ENCODE measurements around the gene YARS1.

The YARS1 gene

DNA sequence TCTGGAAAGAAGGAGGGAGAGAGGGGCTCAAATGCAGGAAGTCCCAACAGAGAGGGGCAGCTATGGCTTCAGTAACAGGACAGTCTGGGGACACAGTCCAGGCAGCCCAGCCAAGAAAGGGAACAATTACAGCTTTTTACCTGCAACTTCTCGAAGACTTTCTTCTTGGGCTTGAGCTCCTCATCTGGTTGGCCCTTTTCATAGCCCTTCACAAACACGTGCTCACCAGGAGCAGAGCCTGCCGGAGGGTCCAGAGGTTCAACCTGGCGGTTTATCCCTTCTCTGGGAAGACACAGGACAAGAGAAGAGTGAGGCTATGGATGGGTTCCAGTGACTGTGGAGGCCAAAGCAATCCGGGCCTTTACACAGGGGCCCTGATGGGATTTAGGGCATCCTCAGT is 37.9 kb downstream of the YARS1 start:
- DNase-seq (ENCODE audit: low spot score) = no peak

DNA sequence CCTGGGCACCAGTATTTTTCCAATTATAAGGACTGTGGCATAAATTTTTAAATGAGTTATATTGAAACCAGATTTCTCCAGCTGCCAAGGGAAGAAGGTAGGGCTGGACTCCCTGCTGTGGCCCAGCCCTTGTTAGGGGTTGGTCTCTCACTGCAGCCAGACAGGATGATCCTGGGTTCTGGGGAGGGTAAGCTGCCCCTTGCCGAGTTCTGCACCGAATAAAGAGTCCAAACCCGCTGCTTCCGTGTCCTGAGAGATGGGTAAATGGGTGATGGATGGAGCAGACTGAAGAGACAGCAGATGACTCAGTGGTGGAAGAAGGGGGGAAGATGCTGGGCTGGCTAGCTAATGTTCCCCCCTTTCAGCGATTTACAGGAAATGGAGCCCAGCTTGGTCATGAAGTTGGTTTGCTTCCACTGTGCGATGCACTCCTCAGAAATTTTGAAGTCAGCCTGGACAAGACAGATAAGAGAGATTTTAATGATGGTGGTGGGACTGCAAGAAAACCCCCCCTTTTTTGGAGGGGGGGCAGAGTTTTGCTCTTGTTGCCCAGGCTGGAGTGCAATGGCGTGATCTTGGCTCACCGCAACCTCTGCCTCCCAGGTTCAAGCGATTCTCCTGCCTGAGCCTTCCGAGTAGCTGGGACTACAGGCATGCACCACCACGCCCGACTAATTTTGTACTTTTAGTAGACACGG is 41.4 kb downstream of the YARS1 start:
- DNase-seq (ENCODE audit: low spot score) = no peak

DNA sequence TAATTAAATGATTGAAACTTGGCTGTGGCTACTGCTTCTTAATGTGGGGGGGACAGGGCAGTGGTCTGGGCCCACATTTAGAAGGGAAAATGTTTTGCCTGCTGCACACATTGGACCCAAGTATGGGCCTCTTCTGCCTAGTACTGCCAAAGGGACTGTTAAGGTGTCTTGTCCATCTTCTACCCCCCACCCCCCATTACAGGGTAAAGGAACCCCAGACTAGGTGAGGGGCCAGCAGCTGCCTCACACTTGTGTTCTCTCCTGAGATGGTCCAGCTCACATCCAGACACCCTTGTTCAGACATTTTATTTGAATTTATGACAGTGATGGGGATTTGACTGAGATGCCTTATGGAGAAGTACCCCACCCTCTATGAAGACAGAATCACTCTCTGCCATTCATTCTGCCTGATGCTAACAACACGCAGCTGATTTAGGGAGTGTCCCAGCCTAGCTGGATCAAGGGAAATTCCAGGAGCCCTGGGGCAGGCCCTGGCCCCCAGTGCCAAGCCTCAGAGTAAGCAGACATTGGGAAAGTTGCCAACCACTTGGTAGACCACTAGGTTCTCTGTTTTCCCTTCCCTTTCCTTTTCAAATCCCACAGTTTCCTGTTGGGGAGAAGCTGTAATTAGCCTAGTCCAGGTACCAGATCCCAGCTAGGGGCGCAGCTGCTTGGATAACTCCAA is 42.1 kb downstream of the YARS1 start:
- DNase-seq (ENCODE audit: low spot score) = no peak

DNA sequence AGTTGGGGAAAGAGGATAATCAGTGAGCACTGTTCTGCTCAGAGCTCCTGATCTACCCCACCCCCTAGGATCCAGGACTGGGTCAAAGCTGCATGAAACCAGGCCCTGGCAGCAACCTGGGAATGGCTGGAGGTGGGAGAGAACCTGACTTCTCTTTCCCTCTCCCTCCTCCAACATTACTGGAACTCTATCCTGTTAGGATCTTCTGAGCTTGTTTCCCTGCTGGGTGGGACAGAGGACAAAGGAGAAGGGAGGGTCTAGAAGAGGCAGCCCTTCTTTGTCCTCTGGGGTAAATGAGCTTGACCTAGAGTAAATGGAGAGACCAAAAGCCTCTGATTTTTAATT is 42.7 kb downstream of the YARS1 start:
- no peak for DNase-seq (ENCODE audit: low spot score)

DNA sequence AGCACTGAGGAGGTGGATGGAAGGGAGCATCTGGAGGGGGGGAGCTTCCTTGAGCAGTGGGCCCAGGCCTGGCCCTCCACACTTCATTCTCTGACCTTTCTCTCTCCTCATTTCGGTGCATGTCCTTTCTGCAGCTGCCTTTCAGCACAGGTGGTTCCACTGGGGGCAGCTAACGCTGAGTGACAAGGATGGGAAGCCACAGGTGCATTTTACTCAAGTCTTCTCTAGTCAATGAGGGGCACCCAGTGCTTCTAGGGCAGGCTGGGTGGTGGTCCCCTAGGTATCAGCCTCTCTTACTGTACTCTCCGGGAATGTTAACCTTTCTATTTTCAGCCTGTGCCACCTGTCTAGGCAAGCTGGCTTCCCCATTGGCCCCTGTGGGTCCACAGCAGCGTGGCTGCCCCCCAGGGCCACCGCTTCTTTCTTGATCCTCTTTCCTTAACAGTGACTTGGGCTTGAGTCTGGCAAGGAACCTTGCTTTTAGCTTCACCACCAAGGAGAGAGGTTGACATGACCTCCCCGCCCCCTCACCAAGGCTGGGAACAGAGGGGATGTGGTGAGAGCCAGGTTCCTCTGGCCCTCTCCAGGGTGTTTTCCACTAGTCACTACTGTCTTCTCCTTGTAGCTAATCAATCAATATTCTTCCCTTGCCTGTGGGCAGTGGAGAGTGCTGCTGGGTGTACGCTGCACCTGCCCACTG is 43.2 kb downstream of the YARS1 start:
- DNase-seq (ENCODE audit: low spot score) = no peak

DNA sequence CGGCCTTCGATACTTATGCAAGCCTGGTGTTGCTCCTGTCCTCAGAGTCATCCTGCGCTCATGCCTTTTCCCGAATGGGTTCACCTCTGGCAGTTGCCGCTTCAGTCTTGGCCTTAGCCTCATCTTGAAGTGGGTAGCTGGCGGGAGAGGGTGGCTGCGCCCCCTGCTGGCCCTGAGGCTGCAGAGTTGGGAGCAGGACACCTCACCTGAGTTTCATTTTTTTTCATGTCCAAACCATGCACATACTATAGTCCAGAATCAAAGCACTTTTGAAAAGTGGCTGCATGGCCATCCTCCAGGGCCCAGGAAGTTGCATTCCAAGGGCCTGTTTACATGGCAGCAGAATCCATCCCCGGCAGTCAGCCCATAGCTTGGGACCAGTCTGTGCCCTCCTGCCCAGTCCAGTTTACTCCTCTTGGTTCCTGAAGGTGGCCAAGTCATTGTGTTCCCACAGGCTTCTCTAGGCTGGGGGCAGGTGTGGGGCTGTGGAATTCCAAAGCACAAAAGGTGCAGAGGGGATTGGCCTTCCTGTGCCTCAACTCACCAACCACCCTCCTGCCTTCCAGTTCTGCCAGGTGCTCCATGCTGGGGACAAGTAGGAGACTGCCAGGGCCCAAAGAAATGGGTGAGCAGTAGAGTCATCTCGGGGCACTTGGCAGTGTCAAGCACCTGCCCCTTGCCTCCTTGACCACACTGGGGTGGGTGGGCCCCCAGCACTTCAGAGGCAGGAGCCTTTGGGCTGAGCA is 44.0 kb downstream of the YARS1 start:
- peak; percentile 79 for DNase-seq (ENCODE audit: low spot score)

DNA sequence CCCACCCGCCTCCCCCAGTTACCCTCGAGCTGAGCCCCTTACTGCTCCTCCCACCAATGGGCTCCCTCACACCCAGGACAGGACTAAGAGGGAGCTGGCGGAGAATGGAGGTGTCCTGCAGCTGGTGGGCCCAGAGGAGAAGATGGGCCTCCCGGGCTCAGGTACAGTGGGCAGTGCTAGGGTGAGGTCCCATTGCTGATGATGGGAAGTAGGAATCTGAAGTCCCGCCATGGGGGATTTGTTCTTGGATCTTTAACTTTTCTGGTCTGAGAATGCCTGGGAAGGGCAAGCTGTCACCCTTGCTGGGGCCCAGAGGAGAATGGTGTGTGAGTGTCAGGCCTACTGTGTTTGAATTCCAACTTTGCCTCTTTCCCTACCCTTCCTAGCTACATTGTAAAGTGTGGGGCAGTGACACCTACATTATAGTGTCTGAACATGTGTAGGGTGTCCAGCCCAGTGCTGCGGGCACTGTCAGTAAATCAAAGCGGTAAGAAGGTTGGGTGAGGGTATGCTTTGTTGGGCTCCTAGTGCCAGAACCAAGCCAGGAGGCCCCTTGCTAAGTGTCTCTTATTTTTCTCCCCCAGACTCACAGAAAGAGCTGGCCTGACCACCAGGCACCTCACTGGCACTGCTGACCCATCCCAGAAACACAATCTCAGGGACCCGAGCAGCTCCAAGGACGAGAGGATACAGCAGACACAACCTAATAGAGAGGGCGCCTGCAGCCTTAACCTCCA is 44.7 kb downstream of the YARS1 start:
- no peak for DNase-seq (ENCODE audit: low spot score)

DNA sequence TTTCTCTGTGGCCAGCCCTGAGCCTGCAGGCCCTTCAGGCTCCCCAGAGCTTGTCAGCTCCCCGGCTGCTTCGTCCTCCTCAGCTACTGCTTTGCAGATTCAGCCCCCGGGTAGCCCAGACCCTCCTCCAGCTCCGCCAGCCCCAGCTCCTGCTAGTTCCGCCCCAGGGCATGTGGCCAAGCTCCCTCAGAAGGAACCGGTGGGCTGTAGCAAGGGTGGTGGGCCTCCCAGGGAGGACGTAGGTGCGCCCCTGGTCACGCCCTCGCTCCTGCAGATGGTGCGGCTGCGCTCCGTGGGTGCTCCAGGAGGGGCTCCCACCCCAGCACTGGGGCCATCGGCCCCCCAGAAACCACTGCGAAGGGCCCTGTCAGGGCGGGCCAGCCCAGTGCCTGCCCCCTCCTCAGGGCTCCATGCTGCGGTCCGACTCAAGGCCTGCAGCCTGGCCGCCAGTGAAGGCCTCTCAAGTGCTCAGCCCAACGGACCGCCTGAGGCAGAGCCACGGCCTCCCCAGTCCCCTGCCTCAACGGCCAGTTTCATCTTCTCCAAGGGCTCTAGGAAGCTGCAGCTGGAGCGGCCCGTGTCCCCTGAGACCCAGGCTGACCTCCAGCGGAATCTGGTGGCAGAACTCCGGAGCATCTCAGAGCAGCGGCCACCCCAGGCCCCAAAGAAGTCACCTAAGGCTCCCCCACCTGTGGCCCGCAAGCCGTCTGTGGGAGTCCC is 45.4 kb downstream of the YARS1 start:
- no peak for DNase-seq (ENCODE audit: low spot score)

DNA sequence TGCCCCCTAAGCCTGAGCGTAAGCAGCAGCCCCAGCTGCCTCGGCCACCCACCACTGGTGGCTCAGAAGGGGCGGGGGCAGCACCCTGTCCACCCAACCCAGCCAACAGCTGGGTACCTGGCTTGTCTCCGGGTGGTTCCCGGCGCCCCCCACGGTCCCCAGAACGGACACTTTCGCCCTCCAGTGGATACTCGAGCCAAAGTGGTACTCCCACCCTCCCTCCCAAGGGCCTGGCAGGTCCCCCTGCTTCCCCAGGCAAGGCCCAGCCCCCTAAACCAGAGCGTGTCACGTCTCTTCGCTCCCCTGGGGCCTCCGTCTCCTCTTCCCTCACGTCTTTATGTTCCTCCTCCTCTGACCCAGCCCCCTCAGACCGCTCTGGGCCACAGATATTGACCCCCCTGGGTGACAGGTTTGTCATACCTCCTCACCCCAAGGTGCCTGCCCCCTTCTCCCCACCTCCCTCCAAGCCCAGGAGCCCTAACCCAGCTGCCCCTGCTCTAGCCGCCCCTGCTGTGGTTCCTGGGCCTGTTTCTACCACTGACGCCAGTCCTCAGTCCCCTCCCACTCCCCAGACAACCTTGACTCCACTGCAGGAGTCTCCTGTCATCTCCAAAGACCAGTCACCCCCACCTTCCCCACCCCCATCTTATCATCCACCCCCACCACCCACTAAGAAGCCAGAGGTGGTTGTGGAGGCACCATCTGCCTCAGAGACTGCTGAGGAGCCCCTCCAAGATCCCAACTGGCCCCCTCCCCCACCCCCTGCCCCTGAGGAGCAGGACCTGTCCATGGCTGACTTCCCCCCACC is 46.2 kb downstream of the YARS1 start:
- DNase-seq (ENCODE audit: low spot score) = no peak

DNA sequence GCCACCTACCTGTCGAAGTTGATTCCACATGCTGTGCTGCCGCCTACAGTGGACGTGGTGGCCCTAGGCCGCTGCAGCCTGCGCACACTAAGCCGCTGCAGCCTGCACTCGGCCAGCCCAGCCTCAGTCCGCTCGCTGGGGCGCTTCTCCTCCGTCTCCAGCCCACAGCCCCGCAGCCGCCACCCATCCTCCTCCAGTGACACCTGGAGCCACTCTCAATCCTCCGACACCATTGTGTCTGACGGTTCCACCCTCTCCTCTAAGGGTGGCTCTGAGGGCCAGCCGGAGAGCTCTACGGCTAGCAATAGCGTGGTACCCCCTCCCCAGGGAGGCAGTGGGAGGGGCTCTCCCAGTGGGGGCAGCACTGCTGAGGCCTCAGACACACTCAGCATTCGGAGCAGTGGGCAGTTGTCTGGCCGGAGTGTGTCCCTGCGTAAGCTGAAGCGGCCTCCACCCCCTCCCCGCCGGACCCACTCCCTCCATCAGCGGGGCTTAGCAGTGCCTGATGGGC is 46.9 kb downstream of the YARS1 start:
- DNase-seq (ENCODE audit: low spot score) = no peak

DNA sequence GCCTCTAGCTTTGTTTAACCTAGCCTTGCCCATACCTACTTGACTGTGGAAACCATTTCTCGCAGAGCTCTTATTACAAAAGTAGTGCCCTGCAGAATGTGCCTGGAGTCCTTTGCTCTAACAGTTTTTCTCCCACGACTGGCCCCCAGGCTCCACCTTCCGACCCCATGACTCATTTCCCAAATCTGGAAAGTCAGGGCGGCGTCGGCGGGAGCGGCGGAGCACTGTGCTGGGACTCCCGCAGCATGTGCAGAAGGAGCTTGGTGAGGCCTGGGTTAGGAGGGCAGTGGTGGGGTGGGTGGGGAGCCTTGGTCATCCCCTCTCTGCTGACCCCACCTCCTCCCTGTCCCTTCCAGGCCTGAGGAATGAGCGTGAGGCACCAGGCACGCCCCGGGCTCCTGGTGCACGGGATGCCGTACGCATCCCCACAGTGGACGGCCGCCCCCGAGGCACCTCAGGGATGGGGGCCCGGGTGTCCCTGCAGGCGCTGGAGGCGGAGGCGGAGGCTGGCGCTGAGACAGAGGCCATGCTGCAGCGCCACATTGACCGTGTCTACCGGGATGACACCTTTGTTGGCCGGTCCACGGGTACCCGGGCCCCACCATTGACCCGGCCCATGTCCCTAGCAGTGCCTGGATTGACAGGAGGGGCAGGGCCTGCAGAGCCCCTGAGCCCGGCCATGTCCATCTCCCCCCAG is 47.5 kb downstream of the YARS1 start:
- DNase-seq (ENCODE audit: low spot score) = peak; percentile 81

DNA sequence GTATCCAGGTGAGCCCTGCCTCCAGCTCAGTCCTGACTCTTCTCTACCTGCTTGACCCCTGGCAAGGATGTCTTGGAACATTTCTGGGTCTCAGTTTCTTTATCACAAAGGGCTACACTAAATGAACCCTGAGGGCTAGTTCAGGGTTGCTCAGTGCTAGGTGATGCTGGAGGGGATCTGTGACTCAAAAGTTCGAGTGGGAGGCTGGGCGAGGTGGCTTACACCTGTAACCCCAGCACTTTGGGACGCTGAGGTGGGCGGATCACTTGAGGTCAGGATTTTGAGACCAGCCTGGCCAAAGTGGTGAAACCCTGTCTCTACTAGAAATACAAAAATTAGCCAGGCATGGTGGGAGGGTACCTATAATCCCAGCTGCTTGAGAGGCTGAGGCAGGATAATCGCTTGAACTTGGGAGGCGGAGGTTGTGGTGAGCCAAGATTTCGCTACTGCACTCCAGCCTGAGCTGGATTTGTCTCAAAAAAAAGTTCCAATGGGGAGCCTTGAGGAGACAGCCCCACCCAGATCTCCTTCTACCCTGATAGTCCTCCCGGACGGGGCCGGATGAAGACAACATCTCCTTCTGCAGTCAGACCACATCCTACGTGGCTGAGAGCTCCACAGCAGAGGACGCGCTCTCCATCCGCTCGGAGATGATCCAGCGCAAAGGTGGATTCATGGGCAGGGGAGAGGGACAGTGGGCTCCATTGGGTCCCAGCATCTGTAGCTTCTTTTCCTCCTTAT is 48.9 kb downstream of the YARS1 start:
- no peak for DNase-seq (ENCODE audit: low spot score)

DNA sequence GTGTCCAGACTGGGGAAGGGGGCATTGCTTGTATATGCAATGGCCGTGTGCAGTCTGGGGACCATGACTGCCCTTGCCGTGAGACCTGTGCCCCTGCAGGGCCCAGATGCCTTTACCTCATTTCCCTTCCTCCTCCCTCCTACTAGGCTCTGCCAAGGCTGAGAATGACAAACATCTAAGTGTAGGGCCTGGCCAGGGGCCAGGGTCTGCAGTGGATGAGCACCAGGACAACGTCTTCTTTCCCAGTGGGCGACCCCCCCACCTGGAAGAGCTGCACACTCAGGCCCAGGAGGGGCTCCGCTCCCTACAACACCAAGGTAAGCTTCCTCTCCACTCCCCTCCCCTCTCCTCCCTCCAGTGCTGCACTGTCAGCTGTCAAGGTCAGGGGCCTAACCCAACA is 49.5 kb downstream of the YARS1 start:
- no peak for DNase-seq (ENCODE audit: low spot score)

DNA sequence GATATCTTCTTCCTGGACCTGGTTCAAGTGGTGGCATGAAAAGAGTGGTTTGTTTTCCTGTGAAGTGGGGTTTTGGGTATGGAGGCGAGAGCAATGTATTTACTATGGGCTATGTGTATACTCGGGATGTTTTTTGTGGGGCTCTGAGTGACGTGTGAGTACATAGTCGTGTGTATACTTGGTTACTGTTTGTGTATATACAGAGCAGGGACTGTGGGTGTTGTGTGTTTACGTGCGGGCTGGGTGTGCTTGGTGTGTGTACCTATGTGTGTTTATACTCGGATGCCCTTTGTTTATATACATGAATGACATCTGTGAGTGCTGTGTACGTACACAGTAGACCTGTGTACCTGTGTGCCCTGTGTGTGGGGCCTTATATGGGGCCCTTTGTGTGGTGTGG is 50.0 kb downstream of the YARS1 start:
- no peak for DNase-seq (ENCODE audit: low spot score)

DNA sequence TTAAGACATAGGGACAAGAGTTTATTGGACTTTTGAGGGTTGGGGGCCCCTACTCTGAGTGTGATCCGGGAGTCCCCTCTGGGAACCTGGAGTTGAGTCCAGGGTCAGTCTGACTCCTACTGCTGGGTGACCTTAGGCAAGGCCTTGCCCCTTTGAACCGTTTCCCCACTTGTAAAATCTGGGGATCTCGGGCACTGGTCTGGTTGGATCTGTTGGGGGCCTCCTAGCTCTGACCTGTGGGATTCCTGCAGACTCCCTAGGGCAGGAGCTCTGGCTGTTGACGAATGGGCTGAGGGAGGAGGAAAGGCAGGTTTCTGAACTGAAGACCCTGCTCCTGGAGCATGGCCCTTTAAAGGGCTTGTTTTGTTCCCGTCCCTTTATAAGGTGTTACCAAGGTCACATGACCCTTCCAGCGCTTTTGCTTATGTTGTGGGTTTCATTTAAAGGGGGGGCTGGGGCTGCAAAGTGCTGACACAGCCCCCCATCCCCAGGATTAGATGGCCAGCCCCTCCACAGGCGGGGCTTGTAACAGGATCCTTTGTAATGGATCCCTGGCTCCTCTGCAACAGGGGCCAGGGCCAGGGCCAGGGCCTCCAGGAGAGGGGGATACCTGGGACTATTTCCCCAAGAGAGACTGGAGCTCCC is 50.7 kb downstream of the YARS1 start:
- DNase-seq (ENCODE audit: low spot score) = no peak

DNA sequence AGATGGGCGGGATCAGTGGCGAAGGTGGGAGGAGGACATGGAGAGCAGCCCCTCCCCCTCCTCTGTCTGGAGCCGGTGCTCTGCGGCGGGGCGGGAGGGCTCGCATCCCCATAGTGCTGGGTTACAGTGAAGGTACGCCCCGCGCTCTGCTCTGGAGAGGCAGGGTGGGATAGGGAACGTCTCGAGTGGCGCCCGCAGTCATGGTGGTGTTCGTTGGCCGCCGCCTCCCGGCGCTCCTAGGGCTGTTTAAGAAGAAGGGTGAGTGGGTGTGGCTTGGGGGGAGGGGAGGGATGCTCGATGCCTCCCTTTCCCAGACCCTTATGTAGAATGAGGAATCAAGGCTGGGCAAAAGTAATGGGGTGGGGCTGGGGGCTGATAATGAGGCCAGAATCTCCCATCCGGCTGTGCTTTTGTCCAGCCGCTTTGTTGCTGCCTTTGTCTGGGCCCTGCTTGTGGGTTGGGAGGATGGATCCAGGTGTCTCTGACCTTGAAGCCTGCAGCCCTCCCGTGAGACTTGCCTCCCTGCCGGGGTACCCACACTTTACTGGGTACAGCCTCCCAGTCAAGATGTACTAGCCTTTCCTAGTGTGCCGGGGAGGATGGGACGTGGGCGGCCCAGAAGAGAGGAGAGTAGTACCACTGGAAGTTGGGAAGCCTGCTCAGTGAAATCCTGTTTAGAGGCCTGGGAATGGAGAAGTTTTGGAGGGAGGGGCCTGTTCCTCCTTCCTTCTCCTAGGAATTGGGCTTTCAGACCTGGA is 51.4 kb downstream of the YARS1 start:
- DNase-seq (ENCODE audit: low spot score) = no peak

DNA sequence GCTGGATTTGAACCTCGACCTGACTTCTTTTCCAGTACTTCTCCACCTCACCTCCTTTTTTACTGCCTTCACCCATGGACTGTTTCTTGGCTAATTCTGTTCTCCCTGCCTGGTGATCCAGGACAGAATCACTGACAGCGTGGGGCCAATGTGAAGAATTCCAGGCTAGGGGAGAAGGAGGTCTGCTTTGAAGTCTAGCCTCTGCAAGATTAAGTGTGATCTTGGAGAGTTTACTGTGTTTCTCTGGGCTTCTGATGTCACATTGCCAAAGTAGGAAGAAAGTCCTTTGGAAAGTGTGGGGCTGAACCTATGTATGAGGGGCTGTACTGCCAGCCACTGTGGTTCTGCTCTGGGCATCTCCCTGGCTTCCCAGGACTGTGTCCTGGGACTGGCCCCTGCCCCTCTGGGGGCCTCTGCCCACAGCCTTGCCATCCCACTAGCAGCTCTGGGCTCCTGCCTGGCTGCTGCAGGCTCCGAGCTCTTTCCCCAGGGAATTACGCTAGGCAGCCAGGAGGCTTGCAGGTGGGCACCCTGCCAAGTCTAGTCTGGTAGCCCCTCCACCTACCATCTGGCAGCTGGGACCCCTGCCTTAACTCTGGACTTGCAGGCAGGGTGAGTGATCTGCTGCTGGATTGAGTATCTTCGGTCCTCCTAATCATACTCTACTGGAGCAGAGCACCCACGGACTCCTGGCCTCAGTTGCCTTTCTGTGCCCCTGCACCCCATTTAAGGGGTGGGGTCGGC is 52.2 kb downstream of the YARS1 start:
- no peak for DNase-seq (ENCODE audit: low spot score)

All from hepatic stellate cell (primary cell).